Lung (tissue), 12 donors: ENCODE data around the gene WNT16. TPM values are rescaled to one million over a fixed set of nuclear protein-coding genes. Genes with fewer than 3 reads are reported as not detected.

ENCODE experiments used
- ATAC-seq: fragments of 200-7000 bp; cut with Tn5 transposase; one replicate; pipeline ENCODE4 v1.9.1; 2020; ENCODE audit warnings: moderate number of reproducible peaks; ENCODE audit not compliant: insufficient read depth, low FRiP score
- DNase-seq, 3 donors: peaks; one replicate each; pipeline ENCODE4 v3.0.0-alpha.2; 2013 to 2017
- H3K27ac ChIP-seq, 2 donors: one replicate each; pipeline ENCODE4 v1.5.1; 2013; ENCODE audit warnings: mild to moderate bottlenecking in 2 of 2, moderate library complexity in 2 of 2, control low read depth in 1 of 2, inconsistent platforms in 1 of 2, low read depth in 1 of 2, low read length in 1 of 2
- H3K27me3 ChIP-seq, 3 donors: one replicate each; pipeline ENCODE4 v1.5.1; 2013; ENCODE audit warnings: low read length in 2 of 3; ENCODE audit not compliant: control insufficient read depth in 3 of 3, insufficient read depth in 3 of 3
- H3K36me3 ChIP-seq, 4 donors: one replicate each; pipeline ENCODE4 v1.5.1; 2013; ENCODE audit warnings: low read length in 4 of 4, mild to moderate bottlenecking in 1 of 4, moderate library complexity in 1 of 4; ENCODE audit not compliant: control insufficient read depth in 4 of 4, insufficient read depth in 4 of 4
- H3K4me1 ChIP-seq, 5 donors: one replicate each; pipeline ENCODE4 v1.5.1; 2013; ENCODE audit warnings: low read length in 5 of 5, mild to moderate bottlenecking in 2 of 5, moderate library complexity in 1 of 5; ENCODE audit not compliant: control insufficient read depth in 5 of 5, insufficient read depth in 5 of 5
- H3K4me3 ChIP-seq: one replicate; pipeline ENCODE4 v1.5.1; 2013; ENCODE audit warnings: mild to moderate bottlenecking, control low read depth, moderate library complexity
- H3K9ac ChIP-seq, 2 donors: one replicate each; pipeline ENCODE4 v1.5.1; 2013; ENCODE audit warnings: low read length in 2 of 2, control low read depth in 1 of 2; ENCODE audit not compliant: insufficient read depth in 1 of 2
- H3K9me3 ChIP-seq, 4 donors: one replicate each; pipeline ENCODE4 v1.5.1; 2013; ENCODE audit warnings: low read length in 3 of 4, mild to moderate bottlenecking in 1 of 4, moderate library complexity in 1 of 4; ENCODE audit not compliant: control insufficient read depth in 4 of 4, insufficient read depth in 3 of 4
- WGBS, 2 donors: extraction: QIAGEN DNeasy Blood & Tissue Kit; methylation state at CpG; one replicate each; pipeline ENCODE4 v1.1.7; 2013; 5-methylcytosine and 5-hydroxymethylcytosine counted together
- polyA plus RNA-seq, 2 donors: library from polyadenylated mRNA; stranded (reverse); fragments of 200-250 nt; gene quantifications; one replicate each; pipeline ENCODE4 v1.2.1, GENCODE V29; 2013
- total RNA-seq, 2 donors: library from RNA; depleted of rRNA in 1 of 2; stranded (reverse); fragments of >200 nt in 1 of 2; gene quantifications; one replicate each; pipeline ENCODE4 v1.2.1, GENCODE V29; 2014 to 2021
- TF ChIP-seq, protein P1 (sequence below): IDR thresholded peaks from 2 replicates; pipeline ENCODE4 v1.5.1; 2012; ENCODE audit warnings: mild to moderate bottlenecking; ENCODE audit errors: control extremely low read depth, extremely low read depth
- donor health status: control.
- donor health status: control.
- donor health status: Bipolar disorder and iron deficiency.
- donor health status: healthy.
- donor health status: DM: yes; HTN: yes; CAD: no.

WNT16 gene
- total and polyA plus RNA-seq, 4 donors = 0.02 to 0.14 (median 0.09) TPM; not detected in 1

DNA sequence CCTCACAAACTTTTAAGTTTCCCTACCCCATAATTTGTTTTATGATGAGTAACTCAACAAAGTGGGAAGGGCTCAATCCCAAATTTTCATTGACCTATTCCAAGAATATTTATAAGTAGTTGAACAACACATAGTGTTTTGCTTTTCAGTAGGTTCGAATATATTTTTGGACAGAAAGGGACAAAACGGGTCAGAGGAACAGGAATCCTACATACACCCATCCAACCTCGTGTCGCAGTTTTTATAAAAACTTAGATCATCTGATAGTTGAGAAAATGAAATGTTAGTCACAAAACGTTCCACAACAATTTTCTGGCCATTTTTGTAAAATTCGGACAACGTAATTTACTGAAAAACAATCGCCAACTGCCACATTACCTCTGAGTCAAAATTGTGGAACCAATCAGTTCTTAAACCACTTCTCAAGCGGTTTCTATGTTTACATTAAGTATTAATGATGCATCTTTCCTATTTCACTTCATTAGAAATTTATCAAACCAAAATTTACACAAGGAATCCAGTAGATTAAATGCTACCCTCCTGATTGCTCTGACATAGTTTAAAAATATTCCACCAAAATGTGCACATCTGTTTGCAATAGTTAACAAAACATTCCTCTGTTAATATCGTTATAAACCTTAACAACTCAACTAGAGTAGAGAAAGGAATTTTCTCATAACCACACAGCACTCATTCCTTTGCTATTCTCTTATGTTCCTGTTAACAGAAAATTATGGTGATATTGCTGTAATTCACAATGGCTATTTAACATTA, 6.3 kb downstream of the WNT16 start:
- H3K4me1 ChIP-seq = peaks cover 0 to 5% (median 0%) of the 10 kb centered on the region in 5 donors
- no peak overlapping the region for H3K27ac ChIP-seq
- ATAC-seq (no peak), DNase-seq (no peak)
- 82 to 83% methylated on average over 10 of the region's 10 CpGs for WGBS, 2 donors
- no peak overlapping the region for H3K9ac ChIP-seq
- H3K4me3 ChIP-seq = no peak overlapping the region
- H3K27me3 ChIP-seq = peaks cover 4 to 48% (median 38%) of the 10 kb centered on the region in 3 donors
- TF ChIP-seq, protein P1, sequence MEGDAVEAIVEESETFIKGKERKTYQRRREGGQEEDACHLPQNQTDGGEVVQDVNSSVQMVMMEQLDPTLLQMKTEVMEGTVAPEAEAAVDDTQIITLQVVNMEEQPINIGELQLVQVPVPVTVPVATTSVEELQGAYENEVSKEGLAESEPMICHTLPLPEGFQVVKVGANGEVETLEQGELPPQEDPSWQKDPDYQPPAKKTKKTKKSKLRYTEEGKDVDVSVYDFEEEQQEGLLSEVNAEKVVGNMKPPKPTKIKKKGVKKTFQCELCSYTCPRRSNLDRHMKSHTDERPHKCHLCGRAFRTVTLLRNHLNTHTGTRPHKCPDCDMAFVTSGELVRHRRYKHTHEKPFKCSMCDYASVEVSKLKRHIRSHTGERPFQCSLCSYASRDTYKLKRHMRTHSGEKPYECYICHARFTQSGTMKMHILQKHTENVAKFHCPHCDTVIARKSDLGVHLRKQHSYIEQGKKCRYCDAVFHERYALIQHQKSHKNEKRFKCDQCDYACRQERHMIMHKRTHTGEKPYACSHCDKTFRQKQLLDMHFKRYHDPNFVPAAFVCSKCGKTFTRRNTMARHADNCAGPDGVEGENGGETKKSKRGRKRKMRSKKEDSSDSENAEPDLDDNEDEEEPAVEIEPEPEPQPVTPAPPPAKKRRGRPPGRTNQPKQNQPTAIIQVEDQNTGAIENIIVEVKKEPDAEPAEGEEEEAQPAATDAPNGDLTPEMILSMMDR = no peak
- peaks cover 0 to 2% (median 0%) of the 10 kb centered on the region in 4 donors for H3K36me3 ChIP-seq
- peaks cover 0 to 2% (median 0%) of the 10 kb centered on the region in 4 donors for H3K9me3 ChIP-seq

DNA sequence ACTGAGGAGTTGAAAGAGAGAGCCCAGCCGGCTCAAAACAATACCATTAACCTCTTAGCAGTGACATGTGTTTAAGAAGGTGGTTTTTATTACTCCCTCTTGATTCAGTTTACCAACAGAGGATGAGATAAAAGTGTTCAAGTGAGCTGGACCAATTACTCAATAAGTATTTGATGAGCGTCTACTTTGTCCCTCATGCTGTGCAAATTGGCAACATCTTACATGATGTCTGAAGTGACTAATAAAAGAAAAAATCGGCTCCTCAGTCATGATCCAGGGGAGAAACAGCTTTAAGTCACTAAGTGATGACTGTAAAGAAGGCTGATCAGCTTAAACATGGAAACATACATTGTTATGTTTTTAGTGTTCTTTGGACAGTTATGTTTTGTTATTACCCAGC, 7.8 kb downstream of the WNT16 start:
- ATAC-seq = no peak
- 76 to 85% methylated on average over 3 of the region's 3 CpGs for WGBS, 2 donors
- no peak for DNase-seq
- no peak overlapping the region for H3K27ac ChIP-seq
- H3K4me1 ChIP-seq = no peaks in the 10 kb centered on the region
- peaks cover 0 to under 1% (median 0%) of the 10 kb centered on the region in 4 donors for H3K9me3 ChIP-seq
- no peak overlapping the region for H3K4me3 ChIP-seq
- H3K36me3 ChIP-seq = peaks cover 0 to 2% (median 0%) of the 10 kb centered on the region in 4 donors
- peaks cover 0 to 34% (median 23%) of the 10 kb centered on the region in 3 donors for H3K27me3 ChIP-seq
- no peak overlapping the region for H3K9ac ChIP-seq
- TF ChIP-seq, protein P1 = no peak

DNA sequence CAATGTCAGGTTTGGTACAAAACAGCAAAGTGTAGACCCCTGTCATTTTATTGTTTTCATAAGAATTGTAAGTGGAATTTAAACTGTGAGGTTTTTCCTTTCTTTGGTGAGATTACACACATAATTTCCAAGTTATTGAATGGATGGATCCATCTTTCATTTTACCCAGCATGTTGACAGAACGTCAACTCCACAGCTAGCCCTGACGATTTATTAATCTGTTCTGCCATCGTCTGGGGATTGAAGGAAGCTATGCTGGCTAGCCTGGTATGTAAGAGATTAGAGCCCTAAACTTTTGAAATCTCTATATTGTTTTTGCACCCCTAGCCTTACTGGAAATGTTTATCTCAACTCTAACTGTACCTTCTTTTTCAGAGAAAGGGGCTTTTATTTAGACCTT, 8.6 kb downstream of the WNT16 start:
- no peaks in the 10 kb centered on the region for H3K4me1 ChIP-seq
- no peak overlapping the region for H3K4me3 ChIP-seq
- no peak overlapping the region for H3K27ac ChIP-seq
- no peak for ATAC-seq
- 16 to 20% methylated on average over 3 of the region's 3 CpGs for WGBS, 2 donors
- peaks cover 0 to 26% (median 15%) of the 10 kb centered on the region in 3 donors for H3K27me3 ChIP-seq
- peak in 1 of 3 donors; percentile 20 for DNase-seq
- H3K9ac ChIP-seq = no peak overlapping the region
- H3K9me3 ChIP-seq = no peaks in the 10 kb centered on the region
- TF ChIP-seq, protein P1 = no peak
- peaks cover 0 to 2% (median 0%) of the 10 kb centered on the region in 4 donors for H3K36me3 ChIP-seq
